ES-I3 (cell line): Measurements from ENCODE around the gene TMEM145.

Source experiments
- H3K36me3 ChIP-seq: 2 replicates; pipeline ENCODE4 v1.6.1; 2013; ENCODE audit warnings: mild to moderate bottlenecking, low read length, control low read depth, moderate library complexity; ENCODE audit not compliant: insufficient read depth
- H3K4me1 ChIP-seq: 2 replicates; pipeline ENCODE4 v1.6.1; 2013; ENCODE audit warnings: mild to moderate bottlenecking, control low read depth, low read length; ENCODE audit not compliant: insufficient read depth
- H3K9ac ChIP-seq: 2 replicates; pipeline ENCODE4 v1.6.1; 2013; ENCODE audit warnings: low read depth, mild to moderate bottlenecking, low read length, moderate library complexity
- H3K9me3 ChIP-seq: 2 replicates; pipeline ENCODE4 v1.6.1; 2013; ENCODE audit warnings: mild to moderate bottlenecking, low read length, moderate library complexity; ENCODE audit not compliant: control insufficient read depth, insufficient read depth

TMEM145 gene

GRCh38 chr19:42281827-42282762 lies 31.0 kb upstream of the TMEM145 start:
- Histone ChIP-seq H3K9me3 (no peaks in the 10 kb centered on the region), H3K4me1 (peaks cover 38% of the 10 kb centered on the region), H3K36me3 (no peaks in the 10 kb centered on the region; the same call in 1 of the 2 replicates), H3K9ac (peak overlapping the region; percentile 86; the same call in 1 of the 2 replicates)

GRCh38 chr19:42282819-42283187 lies 30.3 kb upstream of the TMEM145 start:
- Histone ChIP-seq H3K9me3 (no peaks in the 10 kb centered on the region), H3K4me1 (peaks cover 36% of the 10 kb centered on the region), H3K9ac (peak overlapping the region; percentile 53; the same call in 1 of the 2 replicates), H3K36me3 (0 out of 2 replicates have a peak, but pooled peaks cover 4% of the 10 kb centered on the region)

GRCh38 chr19:42283188-42284065 lies 29.7 kb upstream of the TMEM145 start:
- peak overlapping the region; percentile 53 for H3K9ac ChIP-seq
- H3K4me1 ChIP-seq = peaks cover 31% of the 10 kb centered on the region

GRCh38 chr19:42284066-42284501 lies 29.0 kb upstream of the TMEM145 start:
- Histone ChIP-seq H3K36me3 (0 out of 2 replicates have a peak, but pooled peaks cover 4% of the 10 kb centered on the region), H3K9me3 (no peaks in the 10 kb centered on the region), H3K9ac (peak overlapping the region; percentile 50), H3K4me1 (peaks cover 31% of the 10 kb centered on the region)

More at GRCh38 chr19:42283188-42284065, 29.7 kb upstream of the TMEM145 start:
- Histone ChIP-seq H3K36me3 (0 out of 2 replicates have a peak, but pooled peaks cover 4% of the 10 kb centered on the region), H3K9me3 (no peaks in the 10 kb centered on the region)

GRCh38 chr19:42284591-42285341 lies 28.3 kb upstream of the TMEM145 start:
- Histone ChIP-seq H3K36me3 (0 out of 2 replicates have a peak, but pooled peaks cover 4% of the 10 kb centered on the region), H3K9me3 (no peaks in the 10 kb centered on the region), H3K4me1 (peaks cover 26% of the 10 kb centered on the region), H3K9ac (peak overlapping the region; percentile 83; the same call in 1 of the 2 replicates)

- no peaks in the 10 kb centered on the region for H3K9me3 ChIP-seq
- peaks cover 26% of the 10 kb centered on the region for H3K4me1 ChIP-seq
- H3K36me3 ChIP-seq = 0 out of 2 replicates have a peak, but pooled peaks cover 4% of the 10 kb centered on the region
- peak overlapping the region; percentile 83; the same call in 1 of the 2 replicates for H3K9ac ChIP-seq
Observed at GRCh38 chr19:42285541-42285941, 27.6 kb upstream of the TMEM145 start.

- H3K9me3 ChIP-seq = no peaks in the 10 kb centered on the region
- H3K9ac ChIP-seq = no peak overlapping the region
- H3K4me1 ChIP-seq = peaks cover 26% of the 10 kb centered on the region
- 0 out of 2 replicates have a peak, but pooled peaks cover 4% of the 10 kb centered on the region for H3K36me3 ChIP-seq
Observed at GRCh38 chr19:42285988-42286348, 27.1 kb upstream of the TMEM145 start.

GRCh38 chr19:42286349-42287016 lies 26.6 kb upstream of the TMEM145 start:
- Histone ChIP-seq H3K9ac (no peak overlapping the region), H3K9me3 (no peaks in the 10 kb centered on the region), H3K4me1 (peaks cover 29% of the 10 kb centered on the region), H3K36me3 (0 out of 2 replicates have a peak, but pooled peaks cover 4% of the 10 kb centered on the region)

GRCh38 chr19:42287017-42287826 lies 25.9 kb upstream of the TMEM145 start:
- Histone ChIP-seq H3K36me3 (0 out of 2 replicates have a peak, but pooled peaks cover 4% of the 10 kb centered on the region), H3K9me3 (no peaks in the 10 kb centered on the region), H3K9ac (no peak overlapping the region), H3K4me1 (peaks cover 26% of the 10 kb centered on the region)

GRCh38 chr19:42287827-42288107 lies 25.3 kb upstream of the TMEM145 start:
- Histone ChIP-seq H3K9ac (no peak overlapping the region), H3K9me3 (no peaks in the 10 kb centered on the region), H3K36me3 (peaks cover 4% of the 10 kb centered on the region; the same call in 1 of the 2 replicates), H3K4me1 (peaks cover 22% of the 10 kb centered on the region)

GRCh38 chr19:42288387-42288786 lies 24.7 kb upstream of the TMEM145 start:
- peaks cover 16% of the 10 kb centered on the region for H3K4me1 ChIP-seq
- peaks cover 4% of the 10 kb centered on the region; the same call in 1 of the 2 replicates for H3K36me3 ChIP-seq
- H3K9me3 ChIP-seq = no peaks in the 10 kb centered on the region
- no peak overlapping the region for H3K9ac ChIP-seq

- Histone ChIP-seq H3K36me3 (peaks cover 4% of the 10 kb centered on the region; the same call in 1 of the 2 replicates), H3K9ac (no peak overlapping the region), H3K4me1 (peaks cover 16% of the 10 kb centered on the region), H3K9me3 (no peaks in the 10 kb centered on the region)
Observed at GRCh38 chr19:42288881-42289555, 24.1 kb upstream of the TMEM145 start.
